ENCODE data around the gene PIPOX.

Gene PIPOX

DNA sequence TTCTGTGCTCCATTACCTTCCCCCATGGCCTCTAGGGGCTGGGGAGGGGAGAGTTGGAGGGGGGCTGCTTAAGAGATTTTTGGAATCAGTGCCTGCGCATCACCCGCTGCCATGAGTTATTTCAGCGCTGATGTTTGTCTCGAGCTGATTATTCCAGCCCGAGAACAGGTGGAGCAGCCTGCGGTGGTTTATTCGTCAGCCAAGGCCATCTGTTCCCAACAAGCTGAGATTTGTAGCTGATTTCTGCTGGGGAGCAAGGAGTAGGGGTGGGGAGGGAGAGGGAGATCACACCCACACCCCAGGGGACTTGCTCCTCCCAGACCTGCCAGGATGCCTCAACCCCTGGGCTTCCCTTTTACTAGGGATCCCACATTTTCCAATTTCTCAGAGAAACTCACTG, 23.1 kb downstream of the PIPOX start:
- ChIA-PET POLR2A (no interaction called here), CTCF (no interaction called here)
- TF ChIP-seq HDGF (IDR thresholded peaks at IDR 0.05; ENCODE audit: borderline replicate concordance) (no peak), CTBP1 (IDR thresholded peaks at IDR 0.05; ENCODE audit: borderline replicate concordance) (no peak), SUZ12 (IDR thresholded peaks at IDR 0.05) (no peak), TARDBP (IDR thresholded peaks at IDR 0.05) (no peak), ELF4 (IDR thresholded peaks at IDR 0.05) (no peak), SP1 (IDR thresholded peaks at IDR 0.05) (no peak), ZNF384 (IDR thresholded peaks at IDR 0.05) (no peak), FOXK2 (IDR thresholded peaks at IDR 0.05) (no peak), BHLHE40 (IDR thresholded peaks at IDR 0.05; ENCODE audit: borderline replicate concordance) (no peak), FOXA1 (IDR thresholded peaks at IDR 0.05) (no peak)
- DNase-seq (ENCODE audit: extremely low spot score): no peak

- no peak for TF ChIP-seq NFRKB (IDR thresholded peaks at IDR 0.05)
- TF ChIP-seq HDGF (IDR thresholded peaks at IDR 0.05; ENCODE audit: borderline replicate concordance): no peak
- no peak for TF ChIP-seq FOXM1 (IDR thresholded peaks at IDR 0.05; ENCODE audit: borderline replicate concordance)
- no peak for TF ChIP-seq SP1 (IDR thresholded peaks at IDR 0.05)
- TF ChIP-seq ELF4 (IDR thresholded peaks at IDR 0.05): no peak
- TF ChIP-seq FOXA1 (IDR thresholded peaks at IDR 0.05): no peak
- TF ChIP-seq L3MBTL2 (conservative IDR thresholded peaks at IDR 0.05): no peak
- TF ChIP-seq ZNF384 (IDR thresholded peaks at IDR 0.05): no peak
- no peak for TF ChIP-seq PKNOX1 (IDR thresholded peaks at IDR 0.05)
- no peak for TF ChIP-seq ARNT (IDR thresholded peaks at IDR 0.05)
- TF ChIP-seq CTBP1 (IDR thresholded peaks at IDR 0.05; ENCODE audit: borderline replicate concordance): no peak
- TF ChIP-seq TARDBP (IDR thresholded peaks at IDR 0.05): no peak
- TF ChIP-seq LEF1 (IDR thresholded peaks at IDR 0.05; ENCODE audit: borderline replicate concordance): no peak
- no peak for TF ChIP-seq BHLHE40 (IDR thresholded peaks at IDR 0.05; ENCODE audit: borderline replicate concordance)
- TF ChIP-seq FOXK2 (IDR thresholded peaks at IDR 0.05): no peak
- TF ChIP-seq SUZ12 (IDR thresholded peaks at IDR 0.05): no peak
- no peak for DNase-seq (ENCODE audit: extremely low spot score)
- ChIA-PET POLR2A (no interaction called here), CTCF (no interaction called here)
These were observed 23.7 kb downstream of the PIPOX start for GRCh38 chr17:29066606-29067005.

DNA sequence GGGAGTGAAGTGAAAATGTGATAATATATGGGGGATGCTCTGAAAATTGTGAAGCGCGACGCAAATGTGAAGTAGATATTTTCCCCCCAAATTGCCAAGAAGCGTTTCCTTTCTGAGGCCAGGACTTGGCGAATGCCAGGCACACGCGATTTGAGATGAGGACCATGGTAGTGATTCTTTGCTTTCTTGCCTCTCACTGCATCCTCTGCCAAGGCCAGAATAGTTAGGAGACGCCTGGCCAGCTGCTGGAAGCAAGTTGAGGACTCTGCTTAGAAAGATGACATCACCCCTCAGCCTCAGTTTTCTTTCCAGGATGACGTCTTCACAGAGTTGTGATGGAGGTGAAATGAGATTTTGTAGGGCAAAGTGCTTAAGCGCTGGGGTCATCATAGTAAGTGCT, 25.9 kb downstream of the PIPOX start:
- TF ChIP-seq FOXM1 (IDR thresholded peaks at IDR 0.05; ENCODE audit: borderline replicate concordance) (no peak), PKNOX1 (IDR thresholded peaks at IDR 0.05) (no peak)
- POLR2A ChIA-PET: no interaction called here

GRCh38 chr17:29069526-29070041, 26.6 kb downstream of the PIPOX start:
- TF ChIP-seq ZNF384 (IDR thresholded peaks at IDR 0.05) (no peak), SUZ12 (IDR thresholded peaks at IDR 0.05) (no peak), TARDBP (IDR thresholded peaks at IDR 0.05) (no peak), PKNOX1 (IDR thresholded peaks at IDR 0.05) (no peak), ARNT (IDR thresholded peaks at IDR 0.05) (no peak), LEF1 (IDR thresholded peaks at IDR 0.05; ENCODE audit: borderline replicate concordance) (no peak), ELF4 (IDR thresholded peaks at IDR 0.05) (no peak), HDGF (IDR thresholded peaks at IDR 0.05; ENCODE audit: borderline replicate concordance) (no peak), NFRKB (IDR thresholded peaks at IDR 0.05) (no peak), FOXK2 (IDR thresholded peaks at IDR 0.05) (no peak), L3MBTL2 (conservative IDR thresholded peaks at IDR 0.05) (no peak), SP1 (IDR thresholded peaks at IDR 0.05) (no peak), BHLHE40 (IDR thresholded peaks at IDR 0.05; ENCODE audit: borderline replicate concordance) (no peak), FOXM1 (IDR thresholded peaks at IDR 0.05; ENCODE audit: borderline replicate concordance) (no peak), CTBP1 (IDR thresholded peaks at IDR 0.05; ENCODE audit: borderline replicate concordance) (no peak), FOXA1 (IDR thresholded peaks at IDR 0.05) (no peak)
- DNase-seq (ENCODE audit: extremely low spot score): no peak
- POLR2A ChIA-PET: no interaction called here
- CTCF ChIA-PET: no interaction called here

More for the DNA sequence above, 25.9 kb downstream of the PIPOX start:
- DNase-seq (ENCODE audit: extremely low spot score): no peak
- CTCF ChIA-PET: no interaction called here

- ChIA-PET CTCF (no interaction called here), POLR2A (no interaction called here)
- TF ChIP-seq FOXK2 (IDR thresholded peaks at IDR 0.05): no peak
- no peak for TF ChIP-seq L3MBTL2 (conservative IDR thresholded peaks at IDR 0.05)
- no peak for TF ChIP-seq ZNF384 (IDR thresholded peaks at IDR 0.05)
- no peak for TF ChIP-seq HDGF (IDR thresholded peaks at IDR 0.05; ENCODE audit: borderline replicate concordance)
- DNase-seq (ENCODE audit: extremely low spot score): no peak
These were observed 27.4 kb downstream of the PIPOX start for GRCh38 chr17:29070308-29070707.

GRCh38 chr17:29070781-29071180, 27.8 kb downstream of the PIPOX start:
- DNase-seq (ENCODE audit: extremely low spot score): no peak
- POLR2A ChIA-PET: no interaction called here
- CTCF ChIA-PET: no interaction called here
- TF ChIP-seq SP1 (IDR thresholded peaks at IDR 0.05) (no peak), ZNF384 (IDR thresholded peaks at IDR 0.05) (no peak), SUZ12 (IDR thresholded peaks at IDR 0.05) (no peak), NFRKB (IDR thresholded peaks at IDR 0.05) (no peak), CTBP1 (IDR thresholded peaks at IDR 0.05; ENCODE audit: borderline replicate concordance) (no peak), FOXK2 (IDR thresholded peaks at IDR 0.05) (no peak), FOXA1 (IDR thresholded peaks at IDR 0.05) (no peak), PKNOX1 (IDR thresholded peaks at IDR 0.05) (no peak), ELF4 (IDR thresholded peaks at IDR 0.05) (no peak)

All from HEK293T (cell line).